HL-60/S4 treated with phorbol 12-myristate 13-acetate at 8.2 ng/mL for 4 days and 3 days (cell line): ENCODE data around the gene ARFIP2.

Source experiments
- in situ Hi-C: fragments of 300-500 bp; cut with MboI; formaldehyde crosslinking; loops from 2 replicates; pipeline ENCODE4 v1.15.0; 2022; ENCODE audit warnings: low sequenced_read_pairs

The ARFIP2 gene

GRCh38 chr11:6483015-6483414 lies 1.9 kb upstream of the ARFIP2 start:
- in situ Hi-C loops = no loop called here

GRCh38 chr11:6482441-6482840 lies 1.3 kb upstream of the ARFIP2 start:
- in situ Hi-C loops = no loop called here

GRCh38 chr11:6481924-6482275 lies 769 bp upstream of the ARFIP2 start:
- in situ Hi-C loops = no loop called here

GRCh38 chr11:6480299-6480914 lies 724 bp downstream of the ARFIP2 start:
- in situ Hi-C loops = no loop called here

GRCh38 chr11:6476571-6476970 lies 4.6 kb downstream of the ARFIP2 start:
- in situ Hi-C loops = no loop called here

DNA sequence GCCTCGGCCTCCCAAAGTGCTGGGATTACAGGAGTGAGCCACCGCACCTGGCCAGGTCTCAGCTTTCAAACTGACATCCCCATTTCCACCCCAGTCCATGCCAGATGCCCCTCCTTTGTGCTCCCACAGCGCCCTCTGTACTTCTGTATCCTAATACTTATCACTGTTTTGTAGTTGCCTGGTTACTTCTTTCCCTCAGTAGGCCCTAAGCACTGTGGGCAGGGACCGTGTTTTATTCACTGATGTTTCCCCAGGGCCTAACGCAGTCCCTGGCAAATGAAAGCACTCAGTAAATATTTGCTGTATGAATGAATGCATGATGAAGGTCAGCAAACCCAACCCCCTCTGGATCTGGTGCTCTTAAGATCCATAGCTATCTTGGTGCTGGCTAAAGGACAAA lies 5.2 kb downstream of the ARFIP2 start:
- in situ Hi-C loops = no loop called here

DNA sequence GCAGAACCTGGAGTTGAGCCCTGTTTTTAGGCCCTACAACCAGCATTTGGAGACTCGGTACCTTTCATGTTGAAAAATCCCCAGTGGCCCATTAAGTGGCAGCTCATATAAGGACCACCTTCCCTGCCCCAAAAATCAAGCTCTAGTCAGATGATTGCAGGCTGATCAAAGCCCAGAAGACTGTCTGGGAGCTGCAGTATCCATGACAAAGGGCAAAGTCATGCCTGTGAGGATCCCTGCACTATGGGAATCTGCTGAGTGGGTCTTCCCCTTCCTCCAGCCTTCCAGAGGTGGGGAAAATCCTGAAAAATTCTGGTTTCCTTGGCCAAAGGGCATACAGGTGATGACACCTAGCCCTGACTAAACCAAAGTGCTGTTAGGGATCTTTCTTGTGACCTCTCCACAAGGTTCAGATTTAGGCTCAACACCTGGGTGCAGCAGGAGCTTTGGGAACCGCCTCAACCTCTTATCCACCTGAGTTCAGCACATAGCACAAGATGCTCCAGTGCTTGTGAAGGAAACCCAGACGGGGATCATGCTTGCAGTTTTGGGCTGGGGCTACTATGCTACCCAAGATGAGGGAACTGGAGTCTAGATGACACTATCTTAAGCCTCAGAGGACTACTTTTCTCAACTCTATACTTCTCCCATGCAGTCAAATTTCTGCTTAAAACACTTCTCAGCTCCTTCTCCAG lies 6.2 kb downstream of the ARFIP2 start:
- in situ Hi-C loops = no loop called here

DNA sequence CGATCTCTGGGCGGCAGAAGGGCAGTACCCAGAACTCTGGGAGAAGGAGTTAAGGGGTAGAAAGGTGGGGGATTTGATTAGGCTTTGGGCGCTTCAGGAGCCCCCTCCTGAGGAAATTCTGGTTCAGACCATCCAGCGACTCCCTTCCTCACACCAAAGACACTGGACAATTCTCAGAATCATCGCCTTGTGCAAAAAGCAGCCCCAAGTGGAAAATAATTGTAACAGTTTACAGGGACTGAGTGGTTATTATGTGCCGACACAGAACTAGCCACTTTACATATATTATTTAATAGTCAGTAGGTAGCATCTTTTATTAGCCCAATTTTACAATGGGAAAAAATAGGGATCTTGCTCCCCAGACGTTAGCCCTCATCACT lies 6.7 kb downstream of the ARFIP2 start:
- in situ Hi-C loops = no loop called here

- in situ Hi-C loops = no loop called here
Observed at GRCh38 chr11:6473451-6474412, 7.4 kb downstream of the ARFIP2 start, which contains the start of gene TRIM3. Gene TRIM3 (minus strand): TSS chr11:6473941. CDS start chr11:6465695, 8,246 bp downstream.

- in situ Hi-C loops = no loop called here
Observed at GRCh38 chr11:6472934-6473333, 8.2 kb downstream of the ARFIP2 start.

DNA sequence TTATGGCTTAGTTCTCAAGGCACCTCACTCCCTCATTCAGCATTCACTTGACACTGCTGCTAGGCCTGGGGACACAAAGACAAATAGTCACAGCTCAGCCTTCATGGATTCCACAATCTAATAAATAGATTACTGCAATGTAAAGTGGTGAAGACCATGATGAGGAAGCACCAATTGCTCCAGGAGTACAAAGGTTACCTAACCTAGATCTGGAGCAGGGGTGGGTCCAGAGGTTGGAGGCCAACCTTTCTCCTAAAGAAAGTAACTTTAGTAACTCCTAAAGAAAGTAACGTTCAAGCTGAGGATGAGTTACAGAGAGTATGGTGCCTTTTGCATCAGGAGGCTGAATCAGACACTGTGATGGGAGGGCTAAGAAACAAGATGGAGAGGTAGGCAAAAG lies 11.5 kb downstream of the ARFIP2 start:
- in situ Hi-C loops = no loop called here

DNA sequence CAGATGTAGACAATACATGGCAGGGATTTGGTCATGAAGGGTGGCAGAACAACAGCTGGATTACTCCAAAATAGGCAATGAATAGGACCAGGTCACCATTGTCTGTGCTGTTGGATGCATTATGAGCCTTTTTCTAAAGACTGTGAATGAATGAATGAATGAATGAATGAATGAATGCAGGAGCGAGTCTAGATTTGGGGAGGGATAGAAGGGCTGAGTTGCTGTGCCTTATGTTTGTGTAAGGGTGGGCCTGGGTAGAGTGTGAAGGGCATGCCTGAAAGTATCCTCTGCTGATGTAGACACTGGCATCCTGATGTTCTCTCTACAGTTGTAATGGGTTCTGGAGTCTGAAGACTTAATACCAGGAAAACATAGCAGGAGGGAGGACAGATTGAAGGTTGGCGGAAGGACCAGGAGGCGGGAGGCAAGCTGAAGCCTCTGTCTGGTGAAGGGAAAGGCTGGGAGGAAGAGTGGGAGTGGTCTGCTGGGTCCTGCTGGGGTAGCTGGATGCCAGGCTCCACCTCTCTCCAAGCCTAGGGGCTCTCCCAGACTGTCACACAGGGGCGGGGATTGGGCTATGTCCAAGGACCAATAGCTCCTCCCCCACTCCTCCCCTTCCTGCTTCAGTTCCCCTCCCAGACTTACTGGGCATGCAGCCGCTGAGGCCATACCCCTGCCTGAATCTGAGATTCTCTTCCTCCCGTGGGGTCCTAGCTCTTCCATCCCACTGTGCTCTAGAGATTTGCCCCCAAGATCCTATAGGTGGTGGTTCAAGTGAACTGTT lies 12.2 kb downstream of the ARFIP2 start:
- in situ Hi-C loops = no loop called here

- in situ Hi-C loops = no loop called here
Observed at GRCh38 chr11:6459099-6459450, 22.1 kb downstream of the ARFIP2 start.

GRCh38 chr11:6458352-6459098 lies 22.6 kb downstream of the ARFIP2 start:
- in situ Hi-C loops = no loop called here

- in situ Hi-C loops = no loop called here
Observed at GRCh38 chr11:6457581-6458320, 23.4 kb downstream of the ARFIP2 start.

DNA sequence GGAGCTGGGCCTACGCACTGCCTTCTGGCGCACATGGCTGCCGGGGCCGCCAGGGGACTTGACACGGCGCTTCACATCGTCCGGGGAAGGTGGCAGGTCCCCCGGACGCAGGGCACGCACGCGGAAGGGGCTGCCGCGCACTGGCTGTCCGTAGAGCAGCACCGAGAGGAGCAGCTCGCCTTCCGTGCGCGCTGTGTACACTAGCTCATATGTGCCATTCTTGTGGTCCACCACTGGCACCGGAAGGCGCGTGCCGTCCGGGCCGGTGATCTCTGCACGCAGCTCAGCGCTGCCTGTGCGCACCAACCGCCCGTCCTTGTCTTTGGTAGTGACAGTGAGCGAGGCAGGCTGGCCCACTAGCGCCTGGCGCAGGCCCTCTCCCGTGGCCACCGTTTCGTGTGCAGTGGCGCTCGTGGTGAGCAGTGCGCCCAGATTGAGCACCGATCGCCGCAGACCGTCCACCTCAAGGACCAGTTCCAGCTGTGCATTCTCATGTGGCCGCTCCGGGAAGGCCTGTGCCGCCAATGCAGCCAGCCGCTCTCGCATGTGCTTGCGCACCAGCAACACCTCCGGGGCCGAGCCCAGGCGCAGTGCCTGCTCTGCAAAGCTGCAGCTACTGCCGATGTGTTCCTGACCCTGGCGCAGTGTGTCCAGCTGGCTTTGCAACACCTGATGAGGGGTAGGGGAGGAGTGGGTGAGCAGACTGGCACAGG lies 24.6 kb downstream of the ARFIP2 start:
- in situ Hi-C loops = no loop called here

GRCh38 chr11:6455070-6455469 lies 26.1 kb downstream of the ARFIP2 start:
- in situ Hi-C loops = no loop called here

- in situ Hi-C loops = no loop called here
Observed at GRCh38 chr11:6453152-6453551, 28.0 kb downstream of the ARFIP2 start.

DNA sequence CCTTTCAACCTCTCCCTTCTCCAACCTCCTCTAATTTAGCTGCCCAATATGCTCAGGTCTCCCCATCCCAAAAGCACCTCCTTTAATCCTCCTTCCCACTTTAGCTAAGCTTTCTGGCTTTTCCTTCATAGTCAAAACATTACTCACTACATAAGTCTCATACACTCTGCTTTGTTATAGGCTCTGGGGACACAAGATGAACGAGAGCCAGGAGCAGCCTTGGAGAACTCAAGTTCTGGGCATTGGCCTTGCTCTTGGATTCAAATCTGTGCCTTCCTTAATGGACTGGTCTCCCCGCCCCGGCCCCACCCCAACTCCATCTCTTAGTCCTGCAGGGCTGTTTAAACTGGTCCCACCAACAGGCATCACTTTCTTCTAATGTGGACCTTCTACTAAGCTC lies 28.9 kb downstream of the ARFIP2 start:
- in situ Hi-C loops = no loop called here
